ENCODE results near the gene RABGEF1.
"Not testable (repeated sequence)": the region's sequence is repeated elsewhere in the genome, so short reads cannot be mapped to it uniquely, and the experiment has no call there.

RABGEF1 gene

GRCh38 chr7:66817208-66817795 is 76.8 kb downstream of the RABGEF1 start:
- DNase-seq = not testable (repeated sequence)

- DNase-seq = not testable (repeated sequence)
These were observed 77.4 kb downstream of the RABGEF1 start for GRCh38 chr7:66817956-66818355.

GRCh38 chr7:66824041-66824440 is 83.5 kb downstream of the RABGEF1 start:
- no peak for DNase-seq

GRCh38 chr7:66825538-66825937 is 85.0 kb downstream of the RABGEF1 start:
- DNase-seq = peak; percentile 29

GRCh38 chr7:66826649-66827048 is 86.1 kb downstream of the RABGEF1 start:
- DNase-seq = no peak

- DNase-seq = not testable (repeated sequence)
These were observed 90.4 kb downstream of the RABGEF1 start for GRCh38 chr7:66830976-66831375.

GRCh38 chr7:66832531-66833351 is 92.2 kb downstream of the RABGEF1 start:
- DNase-seq = no peak

- DNase-seq = peak; percentile 29
These were observed 96.5 kb downstream of the RABGEF1 start for GRCh38 chr7:66837007-66837406.

GRCh38 chr7:66837661-66838060 is 97.1 kb downstream of the RABGEF1 start:
- no peak for DNase-seq

- DNase-seq = no peak
These were observed 99.3 kb downstream of the RABGEF1 start for GRCh38 chr7:66839814-66840213.

GRCh38 chr7:66840316-66840715 is 99.8 kb downstream of the RABGEF1 start:
- DNase-seq = no peak

- DNase-seq = no peak
These were observed 101.4 kb downstream of the RABGEF1 start for GRCh38 chr7:66841898-66842297.

GRCh38 chr7:66843492-66843891 is 103.0 kb downstream of the RABGEF1 start:
- not testable (repeated sequence) for DNase-seq

GRCh38 chr7:66844552-66845378 is 104.2 kb downstream of the RABGEF1 start:
- peak; percentile 99 for DNase-seq

GRCh38 chr7:66845379-66846095 is 105.0 kb downstream of the RABGEF1 start:
- DNase-seq = no peak

GRCh38 chr7:66846096-66846445 is 105.5 kb downstream of the RABGEF1 start:
- not testable (repeated sequence) for DNase-seq

- DNase-seq = not testable (repeated sequence)
These were observed 107.0 kb downstream of the RABGEF1 start for GRCh38 chr7:66847523-66847855.

GRCh38 chr7:66847879-66848790 is 107.6 kb downstream of the RABGEF1 start:
- DNase-seq = no peak

GRCh38 chr7:66859339-66859738 is 118.8 kb downstream of the RABGEF1 start:
- no peak for DNase-seq

- DNase-seq = peak; percentile 44
These were observed 119.5 kb downstream of the RABGEF1 start for GRCh38 chr7:66859794-66860645.

- DNase-seq = no peak
These were observed 120.2 kb downstream of the RABGEF1 start for GRCh38 chr7:66860767-66861166.
